22Rv1 (cell line): ENCODE results near the gene IDI2.

ENCODE experiments used
- ZFX ChIP-seq: fragments of 450-650 bp; IDR thresholded peaks from 2 replicates; pipeline ENCODE4 v1.6.1; 2017; ENCODE audit warnings: antibody characterized with exemption, borderline replicate concordance
- TF ChIP-seq, protein P1 (sequence below): fragments of 450-650 bp; IDR thresholded peaks from 2 replicates; pipeline ENCODE4 v1.5.1; 2017; ENCODE audit warnings: mild to moderate bottlenecking

- TF ChIP-seq, protein P1, sequence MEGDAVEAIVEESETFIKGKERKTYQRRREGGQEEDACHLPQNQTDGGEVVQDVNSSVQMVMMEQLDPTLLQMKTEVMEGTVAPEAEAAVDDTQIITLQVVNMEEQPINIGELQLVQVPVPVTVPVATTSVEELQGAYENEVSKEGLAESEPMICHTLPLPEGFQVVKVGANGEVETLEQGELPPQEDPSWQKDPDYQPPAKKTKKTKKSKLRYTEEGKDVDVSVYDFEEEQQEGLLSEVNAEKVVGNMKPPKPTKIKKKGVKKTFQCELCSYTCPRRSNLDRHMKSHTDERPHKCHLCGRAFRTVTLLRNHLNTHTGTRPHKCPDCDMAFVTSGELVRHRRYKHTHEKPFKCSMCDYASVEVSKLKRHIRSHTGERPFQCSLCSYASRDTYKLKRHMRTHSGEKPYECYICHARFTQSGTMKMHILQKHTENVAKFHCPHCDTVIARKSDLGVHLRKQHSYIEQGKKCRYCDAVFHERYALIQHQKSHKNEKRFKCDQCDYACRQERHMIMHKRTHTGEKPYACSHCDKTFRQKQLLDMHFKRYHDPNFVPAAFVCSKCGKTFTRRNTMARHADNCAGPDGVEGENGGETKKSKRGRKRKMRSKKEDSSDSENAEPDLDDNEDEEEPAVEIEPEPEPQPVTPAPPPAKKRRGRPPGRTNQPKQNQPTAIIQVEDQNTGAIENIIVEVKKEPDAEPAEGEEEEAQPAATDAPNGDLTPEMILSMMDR, result no peak
- no peak for TF ChIP-seq ZFX
Observed at GRCh38 chr10:1074748-1075308, 49.2 kb upstream of the IDI2 start.
